ENCODE results near the gene PITX2.

GRCh38 chr4:110637408-110638088, 14.7 kb upstream of the PITX2 start:
- TF ChIP-seq RAD21 (conservative IDR thresholded peaks at IDR 0.05) (no peak), CTCF (IDR thresholded peaks at IDR 0.05; ENCODE audit: poor library complexity, severe bottlenecking) (no peak), TAF1 (IDR thresholded peaks at IDR 0.05; ENCODE audit: low read depth) (no peak), POLR2AphosphoS5 (IDR thresholded peaks at IDR 0.05) (no peak)
